Neural progenitor cell (in vitro differentiated cells): ENCODE data around the gene GHRH.

Source experiments
- EZH2phosphoT487 ChIP-seq: fragments of 200-600 bp; sonication (generic); IDR thresholded peaks from 2 replicates; pipeline ENCODE4 v1.6.1; 2017; ENCODE audit warnings: antibody characterized with exemption
- TF ChIP-seq, protein P1 (sequence below): fragments of 200-600 bp; sonication (generic); IDR thresholded peaks from 2 replicates; pipeline ENCODE4 v1.5.1; 2017; ENCODE audit warnings: antibody characterized with exemption, mild to moderate bottlenecking

DNA sequence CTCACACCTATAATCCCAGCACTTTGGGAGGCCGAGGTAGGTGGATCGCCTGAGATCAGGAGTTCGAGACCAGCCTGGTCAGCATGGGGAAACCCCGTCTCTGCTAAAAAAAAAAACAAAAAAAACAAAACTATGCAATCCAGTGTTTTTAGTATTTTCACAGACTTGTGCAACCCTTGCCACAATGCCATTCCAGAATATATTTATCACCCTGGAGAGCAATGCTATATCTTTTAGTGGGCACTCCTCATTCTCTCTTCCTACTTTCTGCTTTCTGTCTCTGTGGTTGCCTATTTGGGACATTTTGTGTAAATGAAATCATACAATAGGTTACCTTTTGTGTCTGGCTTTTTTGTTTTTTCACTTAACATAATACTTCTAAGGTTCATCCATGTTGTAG is 43.2 kb downstream of the GHRH start:
- TF ChIP-seq, protein P1, sequence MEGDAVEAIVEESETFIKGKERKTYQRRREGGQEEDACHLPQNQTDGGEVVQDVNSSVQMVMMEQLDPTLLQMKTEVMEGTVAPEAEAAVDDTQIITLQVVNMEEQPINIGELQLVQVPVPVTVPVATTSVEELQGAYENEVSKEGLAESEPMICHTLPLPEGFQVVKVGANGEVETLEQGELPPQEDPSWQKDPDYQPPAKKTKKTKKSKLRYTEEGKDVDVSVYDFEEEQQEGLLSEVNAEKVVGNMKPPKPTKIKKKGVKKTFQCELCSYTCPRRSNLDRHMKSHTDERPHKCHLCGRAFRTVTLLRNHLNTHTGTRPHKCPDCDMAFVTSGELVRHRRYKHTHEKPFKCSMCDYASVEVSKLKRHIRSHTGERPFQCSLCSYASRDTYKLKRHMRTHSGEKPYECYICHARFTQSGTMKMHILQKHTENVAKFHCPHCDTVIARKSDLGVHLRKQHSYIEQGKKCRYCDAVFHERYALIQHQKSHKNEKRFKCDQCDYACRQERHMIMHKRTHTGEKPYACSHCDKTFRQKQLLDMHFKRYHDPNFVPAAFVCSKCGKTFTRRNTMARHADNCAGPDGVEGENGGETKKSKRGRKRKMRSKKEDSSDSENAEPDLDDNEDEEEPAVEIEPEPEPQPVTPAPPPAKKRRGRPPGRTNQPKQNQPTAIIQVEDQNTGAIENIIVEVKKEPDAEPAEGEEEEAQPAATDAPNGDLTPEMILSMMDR = no peak
- TF ChIP-seq EZH2phosphoT487 = no peak
